IPS DF 4.7 (cell line): ENCODE data around the gene ST8SIA6.
"Not testable (repeated sequence)": the region's sequence is repeated elsewhere in the genome, so short reads cannot be mapped to it uniquely, and the experiment has no call there.

Experiments used
- DNase-seq: peaks from one replicate; pipeline ENCODE4 v3.0.0-alpha.2; 2013; ENCODE audit warnings: low spot score; ENCODE audit errors: extremely low read depth

The ST8SIA6 gene

DNA sequence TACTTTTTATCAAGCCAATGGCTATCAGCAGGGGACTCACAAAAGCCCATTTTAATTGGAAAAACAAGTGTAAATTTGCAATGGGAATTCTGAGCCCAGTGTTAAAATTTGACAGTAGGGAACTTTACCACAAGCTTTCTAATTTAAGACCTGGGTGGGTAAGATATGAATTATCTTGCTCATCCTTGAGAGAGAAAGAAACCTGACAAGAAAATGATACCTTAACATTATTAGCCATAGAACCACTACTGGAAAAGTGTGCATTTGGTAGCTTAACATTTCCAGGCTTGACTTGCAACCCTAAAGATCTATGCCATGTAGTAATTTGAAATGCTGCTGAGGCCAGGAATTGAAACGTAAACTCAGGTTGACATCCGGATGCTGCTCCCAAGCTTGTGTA is 2.7 kb upstream of the ST8SIA6 start:
- DNase-seq, result no peak

DNA sequence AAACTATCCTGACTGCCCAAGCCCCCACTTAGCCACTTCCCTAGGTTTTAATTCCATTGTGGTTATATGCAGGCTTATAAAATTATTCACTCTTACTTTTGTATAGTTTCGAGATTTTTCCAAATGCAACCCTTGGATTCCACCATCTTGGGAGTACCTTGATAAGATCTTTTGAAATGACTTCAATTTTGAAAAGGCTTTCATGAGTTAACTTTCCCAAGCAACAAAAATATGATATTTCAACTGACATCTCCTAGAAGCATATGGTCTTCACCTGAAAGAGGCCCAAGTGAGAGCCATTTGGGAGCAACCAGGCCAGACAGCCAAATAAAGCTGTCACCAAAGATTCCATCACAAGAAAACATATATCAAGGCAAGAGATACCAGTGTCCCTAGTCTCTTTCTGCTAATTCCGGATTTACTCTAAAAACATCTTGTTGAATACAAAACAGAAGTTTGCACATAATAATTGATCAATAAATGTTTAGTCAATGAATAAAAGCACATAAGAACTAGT is 1.7 kb upstream of the ST8SIA6 start:
- DNase-seq, result no peak

DNA sequence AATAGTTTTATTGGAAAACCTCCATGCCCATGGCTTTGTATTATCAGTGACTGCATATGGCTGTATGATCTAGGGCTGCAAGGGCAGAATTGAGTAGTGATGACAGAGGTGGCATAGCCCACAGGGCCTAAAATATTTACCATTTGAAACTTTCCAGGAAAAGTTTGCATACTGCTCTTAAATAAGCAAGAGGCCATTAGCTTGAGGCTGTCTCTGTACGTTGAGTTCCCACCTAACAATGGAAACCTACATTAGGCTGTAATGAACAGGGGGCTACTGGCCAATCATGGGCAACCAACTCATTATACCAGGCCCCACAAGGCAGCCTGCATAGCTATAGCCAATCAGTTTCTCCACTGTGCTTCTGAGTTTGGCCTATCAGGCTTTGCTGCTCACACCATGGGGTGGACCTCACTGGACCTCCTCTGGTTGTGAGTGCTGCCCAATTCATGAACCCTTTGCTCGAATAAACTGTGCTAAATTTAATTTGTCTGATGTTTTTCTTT is 673 bp upstream of the ST8SIA6 start:
- DNase-seq, result no peak

DNA sequence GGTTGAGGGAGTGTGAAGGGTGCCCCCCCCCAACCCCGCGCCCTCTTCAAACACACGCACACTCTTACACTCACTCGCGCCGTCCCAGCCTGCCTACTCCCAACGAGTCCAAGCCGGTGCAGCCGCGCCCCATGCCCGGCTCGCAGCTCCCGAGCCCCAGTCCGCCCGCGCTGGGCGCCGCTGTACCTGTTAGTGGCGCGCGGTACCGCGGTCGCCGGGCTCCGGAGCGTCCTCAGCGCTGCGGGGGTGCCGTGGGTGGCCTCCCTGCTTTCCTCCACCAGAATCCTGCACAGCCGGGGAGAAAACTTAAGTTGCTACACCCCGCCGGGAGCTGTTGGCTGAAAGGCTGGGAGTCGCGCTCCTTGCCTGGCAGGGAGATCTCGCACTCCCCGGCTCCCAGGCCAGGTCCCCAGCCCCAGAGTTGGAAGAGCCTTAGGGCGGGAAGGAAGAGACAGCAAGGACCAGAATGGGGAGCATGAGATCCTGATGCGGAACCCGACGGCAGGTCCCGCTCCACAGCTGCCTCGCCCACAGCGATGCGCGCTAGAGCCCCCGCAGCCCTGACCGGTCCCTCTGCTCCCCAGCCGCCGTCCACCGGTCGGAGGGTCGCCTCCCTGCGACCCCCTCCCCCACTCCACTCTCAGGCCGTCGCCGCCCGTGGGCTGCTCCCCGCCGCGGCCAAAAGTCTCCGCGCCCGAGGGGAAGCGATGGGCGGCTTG is 863 bp downstream of the ST8SIA6 start:
- DNase-seq, result no peak

DNA sequence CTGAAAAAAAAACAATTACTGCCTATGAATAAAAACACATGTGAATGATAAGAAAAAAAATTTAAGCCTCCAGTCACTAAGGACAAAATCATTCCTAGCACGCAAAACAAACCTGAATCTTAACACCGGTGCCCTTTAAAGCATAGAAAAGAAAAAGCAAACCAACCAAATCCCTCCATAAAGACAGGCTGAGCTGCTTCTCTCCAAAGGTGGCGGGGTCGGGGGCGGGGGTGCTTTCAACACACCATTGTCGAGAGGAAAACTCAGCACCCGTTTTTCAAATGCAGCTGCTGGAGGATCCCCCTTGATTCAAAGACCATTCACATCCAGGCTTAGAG is 1.4 kb downstream of the ST8SIA6 start:
- no peak for DNase-seq

DNA sequence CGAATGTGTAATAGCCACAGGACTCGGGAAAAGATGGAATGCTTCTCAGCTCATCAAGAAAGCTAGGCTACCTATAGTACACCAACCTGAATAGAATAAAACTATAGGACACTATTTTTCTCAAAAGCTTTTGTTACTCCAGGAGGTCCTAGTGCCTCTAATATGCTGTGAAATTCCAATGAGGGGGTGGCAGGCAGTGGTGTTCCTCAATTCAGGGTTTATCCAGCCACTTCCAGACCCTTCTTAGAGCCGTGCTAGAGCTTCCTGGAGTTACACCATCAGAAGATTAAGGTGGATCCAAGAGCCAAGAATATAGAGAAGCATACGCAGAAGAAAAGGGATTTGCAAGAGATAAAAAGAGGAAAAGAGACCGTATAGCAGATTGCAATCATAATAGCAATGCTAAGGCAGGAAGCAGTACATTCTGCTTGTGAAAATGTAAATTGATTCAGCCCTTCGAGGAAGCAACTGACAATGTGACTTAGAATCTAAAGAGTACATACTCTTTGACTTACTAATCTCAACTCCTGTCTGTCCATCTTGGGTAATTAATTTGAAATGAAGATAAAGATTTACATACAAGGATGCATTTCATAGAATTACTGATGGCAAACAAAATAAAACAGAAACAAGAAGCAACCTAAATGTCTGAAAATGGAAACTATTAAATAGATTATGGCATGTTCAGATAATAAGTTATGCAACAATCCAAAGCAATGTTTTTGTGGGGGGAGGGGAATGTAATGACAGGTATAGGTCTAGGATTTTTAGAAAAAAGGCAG is 2.1 kb downstream of the ST8SIA6 start:
- no peak for DNase-seq

DNA sequence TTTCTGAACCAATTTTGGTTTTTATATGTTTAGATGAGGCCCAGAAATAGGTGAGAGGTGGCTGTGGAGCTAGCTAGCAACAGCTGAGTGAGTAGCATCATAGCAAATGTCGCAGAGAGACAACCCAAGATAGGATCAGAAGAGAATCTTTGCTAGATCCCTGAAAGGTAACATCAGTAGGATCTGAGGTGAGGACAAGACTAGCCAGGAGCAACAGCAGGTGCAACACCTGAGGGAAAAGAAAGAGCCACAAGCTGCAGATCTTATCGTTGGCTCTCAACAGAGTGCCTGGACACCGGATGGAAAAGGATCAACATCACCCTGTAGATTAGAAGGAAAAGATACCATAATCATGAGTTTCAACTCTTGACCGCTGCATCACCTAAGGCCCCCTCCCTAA is 4.4 kb downstream of the ST8SIA6 start:
- DNase-seq, result no peak

DNA sequence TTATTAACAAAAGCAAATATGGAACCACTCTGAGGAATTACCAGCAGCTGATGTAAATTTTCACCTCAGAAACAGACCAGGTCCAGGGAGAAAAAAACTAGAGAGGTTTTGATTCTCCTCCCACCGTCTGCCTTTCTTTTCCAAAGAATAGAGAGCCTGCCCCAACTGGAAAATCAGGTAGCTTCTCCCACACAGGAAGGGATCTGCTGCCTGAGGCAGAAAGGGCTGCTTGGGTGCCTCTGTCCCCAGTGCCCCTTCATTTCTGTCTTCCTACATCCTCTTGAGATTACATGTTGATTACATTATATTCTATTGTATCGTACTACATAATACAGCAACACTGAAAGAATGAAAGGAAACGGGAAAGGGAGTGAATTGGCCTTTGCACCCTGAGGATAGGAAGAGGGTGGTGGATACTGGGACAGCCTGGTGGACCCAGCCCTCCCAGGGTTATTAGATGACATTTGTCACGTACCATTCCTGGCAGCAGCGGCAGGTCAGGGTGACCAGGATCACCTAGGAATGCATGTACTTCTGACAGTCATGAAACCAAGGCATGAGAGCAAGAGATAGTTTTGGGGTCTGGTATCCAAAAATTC is 8.9 kb downstream of the ST8SIA6 start:
- DNase-seq, result no peak

DNA sequence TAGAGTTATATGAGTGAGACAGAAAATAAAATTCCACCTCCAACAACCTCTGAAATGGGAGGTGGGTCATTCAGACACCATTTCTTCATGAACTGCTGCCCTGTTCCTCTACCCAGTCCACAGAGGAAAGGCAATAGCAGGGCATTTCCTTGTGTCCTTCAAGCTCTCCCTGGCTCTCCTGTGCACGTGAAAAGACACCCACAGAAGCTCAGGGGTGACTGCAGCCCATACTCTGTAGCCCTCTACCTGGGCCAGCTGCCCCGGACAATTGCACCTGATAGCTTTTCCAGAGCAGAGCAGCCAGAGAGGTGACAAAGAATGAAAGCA is 10.0 kb downstream of the ST8SIA6 start:
- no peak for DNase-seq

DNA sequence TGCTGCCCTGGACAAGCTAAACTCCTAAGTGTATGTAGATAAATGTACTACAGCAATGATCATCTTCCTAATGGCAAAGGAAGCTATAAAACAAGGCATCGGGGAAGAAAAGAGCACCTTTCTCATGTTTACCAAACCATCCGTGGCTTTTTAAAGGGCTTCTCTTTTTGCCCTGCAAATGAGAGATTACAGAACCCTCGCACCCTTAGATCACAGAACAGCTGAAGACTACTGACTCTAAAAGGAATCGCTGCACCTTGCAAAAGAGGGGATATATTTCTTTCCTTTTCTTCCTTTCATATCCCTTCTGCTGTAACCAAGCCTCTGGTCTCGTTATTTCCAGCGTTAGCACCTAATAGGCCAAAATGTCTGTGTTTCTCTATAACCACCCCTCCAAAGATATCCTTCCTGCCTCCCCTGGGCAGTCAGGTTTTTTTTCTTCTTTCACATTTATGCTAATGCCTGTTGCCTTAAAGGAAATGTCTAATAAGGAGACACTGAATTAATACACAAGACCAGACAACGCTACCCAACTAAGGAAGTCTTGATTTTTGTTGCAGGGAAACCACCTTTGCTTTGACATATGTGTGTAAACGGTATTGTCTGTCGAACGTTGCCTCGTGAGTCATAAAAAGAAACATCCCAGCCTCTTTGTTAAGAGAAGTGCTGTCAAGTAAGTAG is 10.5 kb downstream of the ST8SIA6 start:
- no peak for DNase-seq

DNA sequence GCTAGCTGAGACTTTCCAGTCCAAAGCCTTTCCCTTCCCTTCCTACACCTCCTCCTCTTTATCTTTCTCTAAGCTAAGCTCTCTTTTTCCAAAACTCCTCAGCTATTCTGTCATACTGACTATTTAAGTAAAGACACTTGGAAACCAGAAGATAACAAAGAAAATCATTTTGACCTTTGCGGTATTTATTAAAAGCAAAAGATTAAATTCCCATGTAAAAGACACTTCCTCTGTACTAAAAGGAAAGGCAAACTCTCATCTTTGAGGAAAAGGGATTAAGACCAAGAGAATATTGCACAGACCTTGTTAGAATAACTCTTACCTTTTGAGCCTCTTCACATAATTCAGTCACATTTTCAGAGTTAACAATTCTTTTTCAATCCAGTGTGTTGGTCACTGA is 15.8 kb downstream of the ST8SIA6 start:
- no peak for DNase-seq

DNA sequence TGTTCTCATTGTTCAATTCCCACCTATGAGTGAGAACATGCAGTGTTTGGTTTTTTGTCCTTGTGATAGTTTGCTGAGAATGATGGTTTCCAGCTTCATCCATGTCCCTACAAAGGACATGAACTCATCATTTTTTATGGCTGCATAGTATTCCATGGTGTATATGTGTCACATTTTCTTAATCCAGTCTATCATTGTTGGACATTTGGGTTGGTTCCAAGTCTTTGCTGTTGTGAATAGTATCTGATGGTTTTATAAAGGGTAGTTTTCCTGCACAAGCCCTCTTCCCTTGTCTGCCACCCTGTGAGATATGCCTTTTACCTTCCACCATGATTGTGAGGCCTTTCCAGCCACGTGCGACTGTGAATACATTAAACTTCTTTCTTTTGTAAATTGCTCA is 17.8 kb downstream of the ST8SIA6 start:
- not testable (repeated sequence) for DNase-seq

DNA sequence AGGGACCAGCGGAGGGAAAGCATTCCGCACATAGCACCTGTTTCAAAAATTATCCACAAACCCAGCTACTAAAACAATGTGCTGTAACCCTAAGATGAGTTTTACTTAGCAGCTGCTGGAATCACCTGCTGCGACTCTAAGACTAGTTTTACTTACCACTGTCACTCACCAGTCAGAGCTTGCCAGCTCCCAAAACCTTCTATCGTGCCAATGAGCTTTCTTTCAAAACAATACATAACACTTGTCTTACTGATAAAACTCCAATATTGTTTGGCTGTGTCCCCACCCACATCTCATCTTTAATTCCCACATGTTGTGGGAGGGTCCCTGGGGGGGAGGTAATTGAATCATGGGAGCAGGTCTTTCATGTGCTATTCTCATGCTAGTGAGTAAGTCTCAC is 18.4 kb downstream of the ST8SIA6 start:
- no peak for DNase-seq

DNA sequence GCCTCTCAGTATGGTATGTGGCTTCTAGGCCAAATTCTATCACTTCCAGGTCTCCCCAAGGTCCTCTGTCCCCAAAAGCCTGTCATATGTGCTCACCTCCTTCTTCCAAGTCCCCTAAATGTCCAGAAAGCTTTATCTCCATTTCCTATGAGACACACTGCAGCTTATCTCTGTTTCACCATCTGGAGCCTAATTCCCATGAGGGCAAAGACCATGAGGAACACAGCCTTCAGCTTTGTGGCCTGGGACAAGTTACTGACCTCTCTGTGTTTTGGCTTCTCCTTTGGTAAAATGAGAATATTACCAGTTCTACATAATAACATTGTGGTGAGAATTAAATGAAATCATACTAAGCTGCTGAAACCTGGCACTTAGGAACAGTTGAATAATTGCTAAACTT is 19.2 kb downstream of the ST8SIA6 start:
- no peak for DNase-seq

DNA sequence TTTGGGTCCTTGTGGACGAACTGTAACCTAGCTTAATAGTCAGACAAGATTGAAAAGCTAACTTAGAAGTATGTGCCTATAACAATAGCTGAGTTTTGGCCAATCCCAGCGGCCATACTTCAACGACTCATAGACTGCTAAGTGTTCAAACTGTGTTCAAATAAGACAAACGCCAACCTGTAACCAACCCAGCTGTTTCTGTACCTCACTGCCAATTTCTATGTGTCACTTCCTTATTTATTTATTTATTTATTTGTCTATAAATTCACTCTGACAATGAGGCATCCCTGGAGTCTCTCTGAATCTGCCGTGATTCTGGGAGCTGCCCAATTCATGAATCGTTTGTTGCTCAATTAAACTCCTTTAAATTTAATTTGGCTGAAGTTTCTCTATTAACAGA is 21.7 kb downstream of the ST8SIA6 start:
- DNase-seq, result no peak

DNA sequence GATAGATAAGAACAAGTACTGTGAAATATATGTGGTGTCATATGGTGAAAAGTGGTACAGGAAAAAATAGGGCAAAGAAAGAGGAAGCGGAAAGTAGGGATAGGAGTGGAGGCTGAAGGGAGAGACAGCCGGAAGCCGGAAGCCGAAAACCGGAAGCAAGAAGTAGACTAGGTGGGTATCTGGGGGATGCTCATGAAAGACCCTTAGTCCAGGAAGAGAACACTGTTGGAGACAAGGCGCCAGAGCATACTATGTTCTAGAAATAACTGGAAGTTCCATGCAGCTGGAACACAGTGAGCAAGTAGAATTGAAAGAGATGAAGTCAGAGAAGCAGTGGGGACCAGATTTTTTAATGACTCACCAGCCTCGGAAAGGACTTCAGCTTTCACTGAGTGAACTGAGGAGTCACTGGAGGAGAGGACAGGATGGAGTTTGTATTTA is 22.5 kb downstream of the ST8SIA6 start:
- DNase-seq, result no peak

DNA sequence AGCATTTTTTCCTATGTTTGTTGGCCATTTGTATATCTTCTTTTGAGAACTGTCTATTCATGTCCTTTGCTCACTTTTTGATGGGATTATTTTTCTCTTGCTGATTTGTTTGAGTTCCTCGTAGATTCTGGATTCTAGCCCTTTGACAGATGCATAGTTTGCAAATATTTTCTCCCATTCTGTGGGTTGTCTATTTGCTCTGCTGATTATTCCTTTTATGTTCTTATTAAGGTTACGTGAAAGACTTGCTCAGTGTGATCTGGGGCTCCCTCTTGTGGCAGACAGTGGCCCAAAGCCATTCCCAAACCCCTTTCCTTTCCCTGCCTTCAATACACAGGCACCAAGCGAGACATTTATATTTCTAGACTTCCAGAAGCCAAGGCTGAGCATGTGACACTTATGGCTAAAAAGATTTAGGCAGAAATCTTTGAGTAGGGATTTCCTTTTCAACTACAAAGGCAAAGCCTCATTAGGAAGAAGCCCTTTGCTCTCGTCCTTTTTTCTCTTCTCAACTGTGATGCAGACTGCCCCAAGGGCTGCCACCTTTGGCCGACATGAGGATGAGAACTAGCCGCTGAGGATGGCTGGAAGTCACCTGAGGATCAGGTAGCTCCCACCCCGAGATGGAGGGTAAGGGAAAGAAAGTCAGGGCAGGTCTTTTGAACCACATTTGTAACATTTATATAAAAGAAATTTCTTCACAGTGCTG is 23.6 kb downstream of the ST8SIA6 start:
- DNase-seq, result no peak

DNA sequence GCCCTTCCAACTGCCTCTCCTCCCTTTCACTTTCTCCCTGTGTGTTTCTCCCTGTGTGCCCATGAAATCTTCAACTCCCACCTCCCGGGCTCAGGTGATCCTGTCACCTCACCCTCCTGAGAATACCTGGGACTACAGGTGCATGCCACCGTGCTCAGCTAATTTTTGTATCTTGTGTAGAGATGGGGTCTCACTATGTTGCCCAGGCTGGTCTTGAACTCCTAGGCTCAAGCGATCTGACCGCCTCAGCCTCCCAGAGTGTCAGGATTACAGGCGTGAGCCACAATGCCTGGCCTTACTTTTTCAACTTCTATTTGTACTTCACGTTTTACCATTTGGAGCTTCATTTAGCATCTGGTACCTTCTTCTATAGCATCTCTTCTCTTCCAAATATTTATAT is 24.9 kb downstream of the ST8SIA6 start:
- no peak for DNase-seq

DNA sequence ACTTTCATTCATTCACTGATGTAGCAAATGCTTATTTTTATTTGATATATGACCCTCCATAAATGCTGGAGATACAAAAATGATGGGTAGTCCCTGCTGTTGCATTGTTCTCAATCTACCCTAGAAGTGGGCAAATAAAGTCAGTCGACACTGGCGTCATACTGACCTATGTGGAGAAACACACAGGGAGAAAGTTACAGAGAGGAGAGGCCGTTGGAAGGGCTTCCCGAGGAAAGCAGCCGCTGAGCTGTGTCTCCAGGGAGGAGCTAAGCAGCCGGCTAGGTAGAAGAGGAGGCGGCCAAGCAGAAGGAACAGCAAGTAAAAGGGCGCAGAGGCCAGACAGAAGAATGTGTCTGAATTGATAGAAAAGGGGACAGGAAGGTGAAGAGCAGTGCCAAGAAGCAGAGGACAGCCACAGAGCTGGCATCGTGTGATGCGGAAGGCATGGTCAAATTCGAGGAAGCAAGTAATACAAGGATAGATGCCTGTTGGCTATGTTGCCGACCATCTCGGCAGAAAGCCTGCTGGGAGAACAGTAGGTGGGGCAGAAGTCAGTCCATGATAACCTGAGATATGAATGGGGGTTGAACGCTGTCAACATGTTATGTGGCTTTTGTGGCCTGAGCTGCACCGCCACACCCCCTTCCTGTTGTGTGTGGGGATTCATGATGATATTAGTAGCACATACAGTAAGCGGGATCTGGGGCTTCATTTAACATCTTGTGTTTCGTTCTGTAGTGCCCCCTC is 25.9 kb downstream of the ST8SIA6 start:
- no peak for DNase-seq

DNA sequence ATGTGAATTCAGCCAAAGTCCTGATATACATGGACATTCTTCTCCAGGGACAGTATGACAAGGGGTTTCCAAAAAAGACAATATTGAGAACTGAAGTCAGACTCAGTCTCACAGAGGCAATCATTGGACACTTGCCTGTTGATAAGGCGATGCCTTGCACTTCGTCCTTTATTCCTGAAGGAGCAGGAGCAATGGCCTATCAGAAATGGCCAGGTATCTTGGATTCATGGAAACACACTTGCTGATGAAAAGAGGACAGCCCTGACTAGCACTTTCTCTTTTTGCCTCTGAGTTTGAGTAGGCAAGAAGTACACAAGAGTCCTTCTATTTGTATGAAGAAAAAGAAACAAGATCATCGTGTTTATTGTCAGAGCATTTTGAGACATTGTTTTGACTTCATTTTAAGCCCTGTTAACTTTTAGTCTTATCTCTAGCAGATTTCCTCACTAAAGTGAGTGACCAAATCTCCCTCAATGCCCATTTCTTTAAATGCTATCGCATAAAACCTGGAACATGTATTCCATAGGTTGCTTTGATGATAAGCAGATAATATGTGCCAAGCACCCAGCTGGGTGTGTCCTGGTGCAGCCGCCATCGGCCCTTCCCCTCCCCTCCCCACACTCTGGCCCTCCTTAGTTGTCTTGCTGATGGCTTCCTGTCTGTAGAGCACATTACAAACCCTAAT is 26.6 kb downstream of the ST8SIA6 start:
- no peak for DNase-seq
